Activated T-cell treated with anti-CD3 and anti-CD28 coated beads, Interleukin-2, amount 50 U/mL, for 4 hours (primary cell): Measurements from ENCODE around the gene DGAT2L6. TPM values are rescaled to one million over a fixed set of nuclear protein-coding genes. Genes with fewer than 3 reads are reported as not detected.
"Not testable (repeated sequence)": the region's sequence is repeated elsewhere in the genome, so short reads cannot be mapped to it uniquely, and the experiment has no call there.

Experiments used
- ATAC-seq, 2 donors: fragments of 200-7000 bp; cut with Tn5 transposase; one replicate each; pipeline ENCODE4 v1.10.0; 2021
- DNase-seq: peaks from one replicate; pipeline ENCODE4 v3.0.0-alpha.2; 2020
- H3K27me3 Mint-ChIP-seq: one replicate; pipeline ENCODE4 v1.8.0; 2021; ENCODE audit warnings: low read depth, mixed read lengths
- H3K36me3 Mint-ChIP-seq: one replicate; pipeline ENCODE4 v1.8.0; 2022; ENCODE audit warnings: mixed read lengths; ENCODE audit not compliant: insufficient read depth
- H3K4me1 Mint-ChIP-seq: one replicate; pipeline ENCODE4 v1.8.0; 2021; ENCODE audit warnings: low read depth, mixed read lengths
- H3K4me3 Mint-ChIP-seq: one replicate; pipeline ENCODE4 v1.8.0; 2021; ENCODE audit warnings: mild to moderate bottlenecking, moderate library complexity, mixed read lengths
- H3K9me3 Mint-ChIP-seq: one replicate; pipeline ENCODE4 v1.8.0; 2021; ENCODE audit warnings: mixed read lengths
- total RNA-seq, 3 donors: library from RNA; stranded (reverse); gene quantifications; one replicate each; pipeline ENCODE4 v1.2.1, GENCODE V29; 2021

Gene DGAT2L6
- total RNA-seq, 3 donors from 2014 or later, result not detected

GRCh38 chrX:70171624-70172023, 5.7 kb upstream of the DGAT2L6 start:
- Mint-ChIP-seq H3K36me3 (no peaks in the 10 kb centered on the region), H3K27me3 (no peaks in the 10 kb centered on the region), H3K4me3 (no peak overlapping the region), H3K9me3 (no peaks in the 10 kb centered on the region), H3K4me1 (no peaks in the 10 kb centered on the region)
- ATAC-seq (no peak), DNase-seq (no peak)

- no peaks in the 10 kb centered on the region for H3K9me3 Mint-ChIP-seq
- ATAC-seq (no peak), DNase-seq (no peak)
- H3K27me3 Mint-ChIP-seq, result no peaks in the 10 kb centered on the region
- H3K4me3 Mint-ChIP-seq, result no peak overlapping the region
- no peaks in the 10 kb centered on the region for H3K4me1 Mint-ChIP-seq
- H3K36me3 Mint-ChIP-seq, result no peaks in the 10 kb centered on the region
Observed at GRCh38 chrX:70172221-70172620, 5.1 kb upstream of the DGAT2L6 start.

GRCh38 chrX:70172964-70173363, 4.3 kb upstream of the DGAT2L6 start:
- H3K36me3 Mint-ChIP-seq, result no peaks in the 10 kb centered on the region
- ATAC-seq, result no peak
- no peak overlapping the region for H3K4me3 Mint-ChIP-seq
- no peaks in the 10 kb centered on the region for H3K27me3 Mint-ChIP-seq
- H3K4me1 Mint-ChIP-seq, result no peaks in the 10 kb centered on the region
- H3K9me3 Mint-ChIP-seq, result no peaks in the 10 kb centered on the region
- DNase-seq, result no peak

GRCh38 chrX:70174754-70175153, 2.5 kb upstream of the DGAT2L6 start:
- DNase-seq (no peak), ATAC-seq (no peak)
- no peak overlapping the region for H3K4me3 Mint-ChIP-seq
- no peaks in the 10 kb centered on the region for H3K27me3 Mint-ChIP-seq
- H3K4me1 Mint-ChIP-seq, result no peaks in the 10 kb centered on the region
- no peaks in the 10 kb centered on the region for H3K36me3 Mint-ChIP-seq
- no peaks in the 10 kb centered on the region for H3K9me3 Mint-ChIP-seq

GRCh38 chrX:70175338-70175737, 1.9 kb upstream of the DGAT2L6 start:
- DNase-seq (no peak), ATAC-seq (no peak)
- H3K4me3 Mint-ChIP-seq, result no peak overlapping the region
- H3K36me3 Mint-ChIP-seq, result no peaks in the 10 kb centered on the region
- no peaks in the 10 kb centered on the region for H3K9me3 Mint-ChIP-seq
- no peaks in the 10 kb centered on the region for H3K4me1 Mint-ChIP-seq
- H3K27me3 Mint-ChIP-seq, result no peaks in the 10 kb centered on the region

GRCh38 chrX:70183091-70183490, 5.8 kb downstream of the DGAT2L6 start:
- H3K9me3 Mint-ChIP-seq, result no peaks in the 10 kb centered on the region
- H3K36me3 Mint-ChIP-seq, result peaks cover 3% of the 10 kb centered on the region
- no peaks in the 10 kb centered on the region for H3K4me1 Mint-ChIP-seq
- peaks cover 4% of the 10 kb centered on the region for H3K27me3 Mint-ChIP-seq
- no peak for ATAC-seq
- no peak overlapping the region for H3K4me3 Mint-ChIP-seq
- no peak for DNase-seq

- no peaks in the 10 kb centered on the region for H3K4me1 Mint-ChIP-seq
- peaks cover 8% of the 10 kb centered on the region for H3K36me3 Mint-ChIP-seq
- H3K27me3 Mint-ChIP-seq, result peaks cover 6% of the 10 kb centered on the region
- H3K9me3 Mint-ChIP-seq, result peaks cover 10% of the 10 kb centered on the region
- DNase-seq (no peak), ATAC-seq (no peak)
- H3K4me3 Mint-ChIP-seq, result no peak overlapping the region
Observed at GRCh38 chrX:70190225-70190624, 12.9 kb downstream of the DGAT2L6 start.

GRCh38 chrX:70196961-70197720, 19.9 kb downstream of the DGAT2L6 start:
- Mint-ChIP-seq H3K9me3 (no peaks in the 10 kb centered on the region), H3K27me3 (no peaks in the 10 kb centered on the region), H3K4me3 (peak overlapping the region; percentile 37)

GRCh38 chrX:70201732-70202131, 24.4 kb downstream of the DGAT2L6 start:
- Mint-ChIP-seq H3K27me3 (peaks cover 3% of the 10 kb centered on the region), H3K4me1 (peaks cover 5% of the 10 kb centered on the region), H3K36me3 (no peaks in the 10 kb centered on the region), H3K9me3 (no peaks in the 10 kb centered on the region), H3K4me3 (no peak overlapping the region)
- no peak for ATAC-seq
- no peak for DNase-seq

More at GRCh38 chrX:70196961-70197720, 19.9 kb downstream of the DGAT2L6 start:
- Mint-ChIP-seq H3K4me1 (peaks cover 5% of the 10 kb centered on the region), H3K36me3 (no peaks in the 10 kb centered on the region)
- ATAC-seq (peak; percentile 57 to 84), DNase-seq (peak; percentile 53)

GRCh38 chrX:70208479-70208878, 31.2 kb downstream of the DGAT2L6 start:
- DNase-seq (no peak), ATAC-seq (no peak)
- Mint-ChIP-seq H3K4me1 (no peaks in the 10 kb centered on the region), H3K9me3 (no peaks in the 10 kb centered on the region), H3K36me3 (no peaks in the 10 kb centered on the region), H3K27me3 (peaks cover 5% of the 10 kb centered on the region), H3K4me3 (no peak overlapping the region)

GRCh38 chrX:70209570-70209969, 32.3 kb downstream of the DGAT2L6 start:
- not testable (repeated sequence) for H3K4me1 Mint-ChIP-seq, H3K36me3 Mint-ChIP-seq, H3K27me3 Mint-ChIP-seq, H3K4me3 Mint-ChIP-seq, DNase-seq, ATAC-seq, H3K9me3 Mint-ChIP-seq

- Mint-ChIP-seq H3K4me1 (no peaks in the 10 kb centered on the region), H3K4me3 (no peak overlapping the region), H3K9me3 (no peaks in the 10 kb centered on the region), H3K27me3 (no peaks in the 10 kb centered on the region), H3K36me3 (no peaks in the 10 kb centered on the region)
- ATAC-seq (no peak), DNase-seq (no peak)
Observed at GRCh38 chrX:70219938-70220764, 42.9 kb downstream of the DGAT2L6 start.

- no peaks in the 10 kb centered on the region for H3K27me3 Mint-ChIP-seq
- no peak overlapping the region for H3K4me3 Mint-ChIP-seq
- no peaks in the 10 kb centered on the region for H3K4me1 Mint-ChIP-seq
- DNase-seq, result no peak
- no peak for ATAC-seq
- H3K9me3 Mint-ChIP-seq, result no peaks in the 10 kb centered on the region
- H3K36me3 Mint-ChIP-seq, result no peaks in the 10 kb centered on the region
Observed at GRCh38 chrX:70226048-70226447, 48.8 kb downstream of the DGAT2L6 start.

- Mint-ChIP-seq H3K4me1 (no peaks in the 10 kb centered on the region), H3K36me3 (no peaks in the 10 kb centered on the region), H3K4me3 (no peak overlapping the region), H3K27me3 (no peaks in the 10 kb centered on the region), H3K9me3 (no peaks in the 10 kb centered on the region)
- ATAC-seq (no peak), DNase-seq (no peak)
Observed at GRCh38 chrX:70226687-70227086, 49.4 kb downstream of the DGAT2L6 start.

GRCh38 chrX:70231666-70232065, 54.4 kb downstream of the DGAT2L6 start:
- no peaks in the 10 kb centered on the region for H3K27me3 Mint-ChIP-seq
- no peak overlapping the region for H3K4me3 Mint-ChIP-seq
- H3K9me3 Mint-ChIP-seq, result no peaks in the 10 kb centered on the region
- DNase-seq (no peak), ATAC-seq (no peak)
- H3K36me3 Mint-ChIP-seq, result no peaks in the 10 kb centered on the region
- no peaks in the 10 kb centered on the region for H3K4me1 Mint-ChIP-seq
